Mesenchymal stem cell (in vitro differentiated cells and primary cell): ENCODE data around the gene METAP1D.

Experiments used
- DNase-seq: peaks from one replicate; pipeline ENCODE4 v3.0.0-alpha.2; 2013
- H2AFZ ChIP-seq: one replicate; pipeline ENCODE4 v1.6.1; 2013; ENCODE audit warnings: low read depth, mild to moderate bottlenecking, control low read depth, inconsistent platforms, low read length, moderate library complexity
- H2AK5ac ChIP-seq: 2 replicates; pipeline ENCODE4 v1.6.1; 2013; ENCODE audit warnings: low read length, moderate library complexity, mild to moderate bottlenecking, inconsistent platforms; ENCODE audit not compliant: severe bottlenecking
- H2BK120ac ChIP-seq: one replicate; pipeline ENCODE4 v1.6.1; 2013; ENCODE audit warnings: low read depth, mild to moderate bottlenecking, inconsistent platforms, low read length, moderate library complexity
- H2BK12ac ChIP-seq, 2 experiments: one replicate each; pipeline ENCODE4 v1.6.1; 2013; ENCODE audit warnings: inconsistent platforms in 2 of 2, low read length in 2 of 2, mild to moderate bottlenecking in 2 of 2, moderate library complexity in 2 of 2, control low read depth in 1 of 2
- H2BK15ac ChIP-seq: one replicate; pipeline ENCODE4 v1.6.1; 2013; ENCODE audit warnings: mild to moderate bottlenecking, low read depth, inconsistent platforms; ENCODE audit not compliant: poor library complexity, severe bottlenecking
- H2BK5ac ChIP-seq: 2 replicates; pipeline ENCODE4 v1.6.1; 2013; ENCODE audit warnings: low read depth, mild to moderate bottlenecking, low read length, control low read depth, inconsistent platforms; ENCODE audit not compliant: poor library complexity, severe bottlenecking
- H3K14ac ChIP-seq, 2 experiments: one replicate each; pipeline ENCODE4 v1.6.1; 2013; ENCODE audit warnings: inconsistent platforms in 2 of 2, low read length in 2 of 2, control low read depth in 1 of 2, mild to moderate bottlenecking in 1 of 2, moderate library complexity in 1 of 2
- H3K18ac ChIP-seq, 2 experiments: one replicate each; pipeline ENCODE4 v1.6.1; 2013; ENCODE audit warnings: inconsistent platforms in 2 of 2, low read length in 2 of 2, control low read depth in 1 of 2, low read depth in 1 of 2, mild to moderate bottlenecking in 1 of 2
- H3K23ac ChIP-seq, 2 experiments: one replicate each; pipeline ENCODE4 v1.6.1; 2013; ENCODE audit warnings: inconsistent platforms in 2 of 2, low read length in 2 of 2, mild to moderate bottlenecking in 2 of 2, moderate library complexity in 2 of 2, control low read depth in 1 of 2
- H3K27ac ChIP-seq: 2 replicates; pipeline ENCODE4 v1.5.1; 2013; ENCODE audit warnings: mild to moderate bottlenecking, moderate library complexity, low read length, control low read depth, inconsistent platforms; ENCODE audit not compliant: poor library complexity, severe bottlenecking
- H3K27me3 ChIP-seq, 2 experiments: 2 replicates each; pipeline versions ENCODE4 v1.6.1 to v1.7.0; 2013; ENCODE audit warnings: low read length in 2 of 2, mild to moderate bottlenecking in 2 of 2, moderate library complexity in 2 of 2, control low read depth in 1 of 2, inconsistent platforms in 1 of 2; ENCODE audit not compliant: control insufficient read depth in 1 of 2, insufficient read depth in 1 of 2
- H3K36me3 ChIP-seq, 2 experiments: 2 replicates each; pipeline versions ENCODE4 v1.6.1 to v1.7.0; 2013; ENCODE audit warnings: low read length in 2 of 2, control low read depth in 1 of 2, inconsistent platforms in 1 of 2, low read depth in 1 of 2, mild to moderate bottlenecking in 1 of 2; ENCODE audit not compliant: insufficient read depth in 2 of 2, control insufficient read depth in 1 of 2
- H3K4ac ChIP-seq, 2 experiments: one replicate each; pipeline ENCODE4 v1.6.1; 2013; ENCODE audit warnings: inconsistent platforms in 2 of 2, low read length in 2 of 2, mild to moderate bottlenecking in 2 of 2, moderate library complexity in 2 of 2, control low read depth in 1 of 2, low read depth in 1 of 2
- H3K4me1 ChIP-seq: 2 replicates; pipeline ENCODE4 v1.6.1; 2013; ENCODE audit warnings: low read depth, low read length, control low read depth; ENCODE audit not compliant: control insufficient read depth, insufficient read depth
- H3K4me2 ChIP-seq: 2 replicates; pipeline ENCODE4 v1.6.1; 2013; ENCODE audit warnings: low read length, mild to moderate bottlenecking, inconsistent platforms; ENCODE audit not compliant: poor library complexity, severe bottlenecking
- H3K4me3 ChIP-seq, 2 experiments: 2 replicates each; pipeline versions ENCODE4 v1.5.1 to v1.7.0; 2013; ENCODE audit warnings: low read length in 2 of 2, mild to moderate bottlenecking in 2 of 2, control low read depth in 1 of 2, low read depth in 1 of 2; ENCODE audit not compliant: insufficient read depth in 1 of 2
- H3K79me1 ChIP-seq: replicated peaks from 2 replicates; pipeline ENCODE4 v1.6.1; 2013; ENCODE audit warnings: mild to moderate bottlenecking, control low read depth, low read length, inconsistent platforms; ENCODE audit not compliant: poor library complexity, severe bottlenecking
- H3K9ac ChIP-seq: 2 replicates; pipeline ENCODE4 v1.7.0; 2013; ENCODE audit warnings: mild to moderate bottlenecking, low read length, moderate library complexity
- H3K9me3 ChIP-seq: 2 replicates; pipeline ENCODE4 v1.7.0; 2013; ENCODE audit warnings: mild to moderate bottlenecking, low read length; ENCODE audit not compliant: control insufficient read depth
- H4K8ac ChIP-seq: one replicate; pipeline ENCODE4 v1.6.1; 2013; ENCODE audit warnings: inconsistent platforms, mild to moderate bottlenecking, low read length, moderate library complexity
- H4K91ac ChIP-seq: one replicate; pipeline ENCODE4 v1.6.1; 2013; ENCODE audit warnings: mild to moderate bottlenecking, low read length, inconsistent platforms

Gene METAP1D

DNA sequence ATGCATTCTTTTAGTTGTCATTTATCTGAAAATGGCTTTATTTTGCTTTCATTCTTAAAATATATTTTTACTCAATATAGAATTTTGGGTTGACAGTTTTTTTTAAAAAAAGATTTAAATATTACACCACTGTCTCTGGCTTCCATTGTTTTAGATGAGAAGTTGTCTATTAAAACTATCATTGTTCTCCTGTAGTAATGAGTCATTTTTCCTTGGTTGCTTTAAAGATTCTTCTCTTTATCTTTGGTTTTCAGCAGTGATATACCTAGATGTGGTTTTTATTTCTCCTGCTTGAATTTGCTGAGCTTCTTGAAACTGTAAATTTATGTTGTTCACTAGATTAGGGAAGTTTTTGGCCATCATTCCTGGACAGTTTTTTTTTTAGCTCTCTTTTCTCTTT lies 129.7 kb downstream of the METAP1D start:
- H3K14ac ChIP-seq = no peak overlapping the region
- no peak overlapping the region for H3K4me2 ChIP-seq
- no peak overlapping the region for H2BK15ac ChIP-seq
- no peak overlapping the region for H3K9ac ChIP-seq
- no peaks in the 10 kb centered on the region for H3K9me3 ChIP-seq
- no peaks in the 10 kb centered on the region for H3K27me3 ChIP-seq
- no peak overlapping the region for H2AFZ ChIP-seq
- H2BK5ac ChIP-seq = no peak overlapping the region
- no peaks in the 10 kb centered on the region for H3K4me1 ChIP-seq
- no peak overlapping the region for H3K18ac ChIP-seq
- H2AK5ac ChIP-seq = no peak overlapping the region
- no peaks in the 10 kb centered on the region for H3K36me3 ChIP-seq
- DNase-seq = no peak
- H3K4me3 ChIP-seq = no peak overlapping the region
- no peak overlapping the region for H3K4ac ChIP-seq
- H4K8ac ChIP-seq = no peak overlapping the region
- no peak overlapping the region for H2BK12ac ChIP-seq
- no peak overlapping the region for H3K23ac ChIP-seq
- no peak overlapping the region for H2BK120ac ChIP-seq
- no peak overlapping the region for H3K27ac ChIP-seq
- H3K79me1 ChIP-seq = no peaks in the 10 kb centered on the region
- no peak overlapping the region for H4K91ac ChIP-seq
